ACC112 (cell line): ENCODE measurements around the gene RECK.
A peak's percentile ranks its signal among the peaks of the same experiment; 100 is the strongest.
"Not testable (repeated sequence)": the region's sequence is repeated elsewhere in the genome, so short reads cannot be mapped to it uniquely, and the experiment has no call there.

ENCODE experiments used
- H2AFZ ChIP-seq: fragments of 200-600 bp; sonication (generic); one replicate; pipeline ENCODE4 v1.6.0; 2017; ENCODE audit warnings: antibody characterized with exemption, low read length; ENCODE audit not compliant: unreplicated experiment
- H3K27ac ChIP-seq: fragments of 200-600 bp; sonication (generic); 2 replicates; pipeline ENCODE4 v1.5.1; 2014; ENCODE audit warnings: low read depth, mild to moderate bottlenecking, antibody characterized with exemption, low read length, moderate library complexity
- H3K27me3 ChIP-seq: fragments of 200-600 bp; sonication (generic); 2 replicates; pipeline ENCODE4 v1.6.1; 2014; ENCODE audit warnings: mild to moderate bottlenecking, antibody characterized with exemption, low read length, moderate library complexity, mixed read lengths; ENCODE audit not compliant: insufficient read depth
- H3K36me3 ChIP-seq: fragments of 200-600 bp; sonication (generic); 2 replicates; pipeline ENCODE4 v1.6.1; 2016; ENCODE audit warnings: mild to moderate bottlenecking, antibody characterized with exemption, low read length, moderate library complexity, mixed read lengths; ENCODE audit not compliant: insufficient read depth
- H3K4me1 ChIP-seq: fragments of 200-600 bp; sonication (generic); one replicate; pipeline ENCODE4 v1.6.1; 2016; ENCODE audit warnings: low read length, mixed read lengths; ENCODE audit not compliant: insufficient read depth, unreplicated experiment, control insufficient read depth
- H3K4me3 ChIP-seq: fragments of 200-600 bp; sonication (generic); 2 replicates; pipeline ENCODE4 v1.5.1; 2014; ENCODE audit warnings: mild to moderate bottlenecking, low read depth, low read length
- H3K79me2 ChIP-seq: fragments of 200-600 bp; sonication (generic); one replicate; pipeline ENCODE4 v1.6.0; 2016; ENCODE audit warnings: low read length; ENCODE audit not compliant: control insufficient read depth, unreplicated experiment, insufficient read depth

Gene RECK

DNA sequence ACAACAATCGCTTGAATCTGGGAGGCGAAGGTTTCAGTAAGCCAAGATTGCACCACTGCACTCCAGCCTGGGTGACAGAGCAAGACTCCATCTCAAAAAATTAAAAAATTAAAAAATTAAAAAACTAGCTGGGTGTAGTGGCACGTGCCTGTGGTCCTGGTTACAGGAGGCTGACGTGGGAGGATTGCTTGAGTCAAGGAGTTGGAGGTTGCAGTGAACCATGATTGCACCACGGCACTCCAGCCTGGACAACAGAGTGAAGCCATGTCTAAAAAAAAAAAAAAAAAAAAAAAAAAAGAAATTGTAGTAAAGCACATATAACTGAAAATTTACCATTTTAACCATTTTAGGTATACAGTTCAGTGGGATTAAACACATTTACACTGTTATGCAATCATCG lies 119.4 kb downstream of the RECK start:
- H3K79me2 ChIP-seq, result no peaks in the 10 kb centered on the region
- no peak overlapping the region for H3K27ac ChIP-seq
- H3K4me3 ChIP-seq, result no peak overlapping the region
- H3K36me3 ChIP-seq, result no peaks in the 10 kb centered on the region; the same call in 1 of the 2 replicates
- H3K27me3 ChIP-seq, result no peaks in the 10 kb centered on the region
- no peak overlapping the region for H2AFZ ChIP-seq
- H3K4me1 ChIP-seq, result peaks cover 29% of the 10 kb centered on the region

DNA sequence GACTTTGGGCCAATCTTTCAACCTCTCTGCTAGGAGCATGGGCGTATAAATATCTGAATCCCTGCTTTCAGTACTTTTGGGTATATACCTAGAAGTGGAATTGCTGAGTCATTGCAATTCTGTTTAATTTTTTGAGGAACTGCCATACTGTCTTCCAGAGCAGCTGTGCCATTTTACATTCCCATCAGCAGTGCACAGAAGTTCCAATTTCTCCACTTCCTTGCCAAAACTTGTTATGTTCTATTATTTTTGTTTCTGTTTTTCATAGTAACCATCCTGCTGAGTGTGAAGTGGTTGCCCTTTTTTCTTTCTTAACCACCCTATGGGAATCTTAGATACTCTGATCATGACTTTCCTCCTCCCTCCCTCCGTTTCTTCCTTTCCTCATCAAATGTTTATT lies 121.4 kb downstream of the RECK start:
- Histone ChIP-seq H3K36me3 (no peaks in the 10 kb centered on the region; the same call in 1 of the 2 replicates), H2AFZ (no peak overlapping the region), H3K27me3 (no peaks in the 10 kb centered on the region), H3K79me2 (no peaks in the 10 kb centered on the region), H3K27ac (no peak overlapping the region), H3K4me1 (peaks cover 29% of the 10 kb centered on the region), H3K4me3 (no peak overlapping the region)

DNA sequence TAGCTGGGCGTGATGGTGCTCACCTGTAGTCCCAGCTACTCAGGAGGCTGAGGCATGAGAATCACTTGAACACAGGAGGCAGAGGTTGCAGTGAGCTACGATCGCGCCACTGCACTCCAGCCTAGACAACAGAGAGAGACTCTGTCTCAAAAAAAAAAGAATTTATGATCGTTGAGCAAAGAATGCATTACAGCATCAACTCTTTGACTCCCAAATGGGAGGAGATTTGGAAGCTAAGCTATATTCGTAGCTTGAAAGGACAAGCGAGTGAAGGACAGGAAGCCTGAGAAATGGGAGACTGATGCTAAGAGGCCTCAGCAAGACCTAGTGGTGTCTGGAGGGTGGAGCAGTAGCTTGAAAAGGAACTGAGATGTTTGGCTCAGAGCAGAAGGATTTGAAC lies 122.2 kb downstream of the RECK start:
- Histone ChIP-seq H3K27ac (no peak overlapping the region), H3K4me1 (peaks cover 37% of the 10 kb centered on the region), H3K27me3 (no peaks in the 10 kb centered on the region), H3K4me3 (no peak overlapping the region), H3K79me2 (no peaks in the 10 kb centered on the region), H2AFZ (no peak overlapping the region), H3K36me3 (no peaks in the 10 kb centered on the region; the same call in 1 of the 2 replicates)

DNA sequence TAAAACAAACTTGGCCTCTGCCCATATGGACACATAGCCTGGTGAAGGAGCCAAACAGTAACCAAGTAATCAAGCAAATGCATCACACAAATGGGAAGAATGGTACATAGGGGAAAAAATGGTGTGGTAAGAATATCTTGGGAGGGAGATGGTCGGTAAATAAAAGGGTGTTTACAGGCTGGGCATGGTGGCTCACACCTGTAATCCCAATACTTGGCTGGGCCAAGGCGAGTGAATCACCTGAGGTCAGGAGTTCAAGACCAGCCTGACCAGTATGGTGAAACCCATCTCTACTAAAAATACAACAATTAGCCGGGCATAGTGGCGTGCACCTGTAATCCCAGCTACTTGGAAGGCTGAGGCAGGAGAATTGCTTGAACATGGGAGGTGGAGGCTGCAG lies 122.8 kb downstream of the RECK start:
- H2AFZ ChIP-seq, H3K27me3 ChIP-seq, H3K4me3 ChIP-seq, H3K79me2 ChIP-seq, H3K36me3 ChIP-seq, H3K27ac ChIP-seq: not testable (repeated sequence)
- peaks cover 34% of the 10 kb centered on the region for H3K4me1 ChIP-seq

DNA sequence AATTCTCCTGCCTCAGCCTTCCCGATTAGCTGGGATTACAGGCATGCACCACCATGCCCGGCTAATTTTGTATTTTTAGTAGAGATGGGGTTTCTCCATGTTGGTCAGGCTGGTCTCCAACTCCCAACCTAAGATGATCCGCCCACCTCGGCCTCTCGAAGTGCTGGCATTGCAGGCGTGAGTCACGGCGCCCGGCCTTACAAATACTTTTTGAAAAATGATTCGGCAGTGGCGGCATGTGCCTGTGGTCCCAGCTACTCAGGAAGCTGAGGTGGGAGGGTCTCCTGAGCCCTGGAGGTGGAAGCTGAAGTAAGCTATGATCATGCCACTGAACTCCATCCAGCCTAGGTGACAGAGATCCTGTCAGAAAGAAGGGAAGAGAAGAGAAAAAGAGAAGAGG lies 123.4 kb downstream of the RECK start:
- H2AFZ ChIP-seq, H3K27ac ChIP-seq, H3K4me3 ChIP-seq, H3K79me2 ChIP-seq, H3K27me3 ChIP-seq, H3K36me3 ChIP-seq: not testable (repeated sequence)
- peaks cover 28% of the 10 kb centered on the region for H3K4me1 ChIP-seq

DNA sequence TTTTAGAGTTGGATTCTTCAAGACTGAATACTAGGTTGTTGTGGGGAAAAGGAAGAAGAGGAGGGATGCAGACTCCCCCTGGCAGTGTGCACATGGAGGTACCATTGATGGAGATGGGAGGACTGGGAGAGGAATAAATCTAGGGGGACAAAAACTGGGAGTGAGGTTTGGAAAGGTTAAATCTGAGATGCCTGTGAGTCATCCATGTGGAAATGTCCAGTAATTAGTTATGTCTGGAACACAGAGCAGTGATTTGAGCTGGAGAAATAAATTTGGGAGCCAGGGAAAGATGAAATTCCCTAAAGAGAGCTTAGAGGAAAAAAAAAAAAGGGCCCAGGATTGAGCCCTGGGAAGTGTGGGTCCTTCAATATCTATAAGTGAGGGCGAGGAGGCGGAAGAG lies 124.5 kb downstream of the RECK start:
- H3K36me3 ChIP-seq, result no peaks in the 10 kb centered on the region; the same call in 1 of the 2 replicates
- no peak overlapping the region for H3K4me3 ChIP-seq
- no peak overlapping the region for H2AFZ ChIP-seq
- H3K27ac ChIP-seq, result no peak overlapping the region
- no peaks in the 10 kb centered on the region for H3K79me2 ChIP-seq
- H3K4me1 ChIP-seq, result peaks cover 24% of the 10 kb centered on the region
- no peaks in the 10 kb centered on the region for H3K27me3 ChIP-seq

DNA sequence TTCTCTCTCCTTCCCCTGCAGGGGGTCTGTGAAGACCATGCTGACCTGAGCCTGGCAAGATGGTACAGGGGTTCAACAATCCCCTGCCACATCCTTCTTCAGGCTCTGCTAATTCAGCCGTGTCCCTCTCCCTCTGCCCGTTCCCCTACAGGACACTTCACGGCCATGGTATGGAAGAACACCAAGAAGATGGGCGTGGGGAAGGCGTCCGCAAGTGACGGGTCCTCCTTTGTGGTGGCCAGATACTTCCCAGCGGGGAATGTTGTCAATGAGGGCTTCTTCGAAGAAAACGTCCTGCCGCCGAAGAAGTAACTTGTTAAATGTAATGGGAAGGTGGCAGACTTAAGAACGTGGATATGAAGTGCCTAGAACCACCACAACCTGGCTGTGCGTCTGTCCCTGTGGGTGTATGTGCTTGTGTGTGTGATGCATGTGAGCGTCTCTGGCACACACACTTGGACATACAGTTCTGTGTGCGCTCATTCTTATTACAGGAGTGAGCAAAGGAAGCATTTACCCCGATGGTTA lies 125.6 kb downstream of the RECK start:
- H2AFZ ChIP-seq, result no peak overlapping the region

DNA sequence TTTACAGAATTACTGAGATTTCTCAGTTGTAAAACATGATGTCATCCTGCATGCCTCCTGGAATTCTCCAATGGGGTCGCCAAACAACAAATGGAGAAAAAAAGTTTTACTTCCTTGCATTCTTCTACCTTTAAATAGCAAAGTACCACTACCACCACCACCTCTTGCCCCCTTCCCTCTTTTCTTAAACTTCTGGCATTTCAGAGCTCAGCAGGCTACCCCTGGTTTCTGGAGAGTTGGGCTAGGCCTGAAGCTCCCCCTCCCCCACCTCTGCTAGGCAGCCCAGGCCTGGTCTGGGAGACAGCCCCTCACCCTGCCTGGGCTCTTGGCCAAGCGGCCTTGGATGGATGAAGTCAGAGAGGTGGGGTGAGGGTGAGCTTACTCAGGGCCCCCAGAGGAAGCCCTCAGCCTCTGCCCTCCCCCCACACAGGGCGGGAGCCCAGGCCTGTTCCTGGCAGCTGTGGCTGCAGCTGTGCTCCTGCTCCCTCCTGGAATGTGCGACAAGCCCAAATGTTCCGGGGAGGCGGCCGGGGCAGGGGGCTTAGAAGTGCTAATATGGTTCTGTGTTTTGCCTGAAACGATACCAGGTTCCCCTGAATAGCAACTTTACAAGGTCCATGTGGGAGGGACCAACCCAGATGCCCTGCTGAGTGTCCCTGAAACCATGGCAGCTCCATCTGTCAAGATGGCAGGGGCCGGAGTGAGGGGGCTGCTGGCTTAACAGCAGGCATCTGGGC lies 126.5 kb downstream of the RECK start:
- Histone ChIP-seq H3K4me1 (peaks cover 24% of the 10 kb centered on the region), H3K4me3 (no peak overlapping the region), H3K27ac (peak overlapping the region; percentile 31), H3K79me2 (no peaks in the 10 kb centered on the region), H2AFZ (peak overlapping the region; percentile 36), H3K36me3 (no peaks in the 10 kb centered on the region), H3K27me3 (no peaks in the 10 kb centered on the region)

More for the DNA sequence above, 125.6 kb downstream of the RECK start:
- no peaks in the 10 kb centered on the region for H3K79me2 ChIP-seq
- peaks cover 24% of the 10 kb centered on the region for H3K4me1 ChIP-seq
- H3K27me3 ChIP-seq, result no peaks in the 10 kb centered on the region
- H3K4me3 ChIP-seq, result no peak overlapping the region
- H3K27ac ChIP-seq, result peak overlapping the region; percentile 31
- no peaks in the 10 kb centered on the region for H3K36me3 ChIP-seq

DNA sequence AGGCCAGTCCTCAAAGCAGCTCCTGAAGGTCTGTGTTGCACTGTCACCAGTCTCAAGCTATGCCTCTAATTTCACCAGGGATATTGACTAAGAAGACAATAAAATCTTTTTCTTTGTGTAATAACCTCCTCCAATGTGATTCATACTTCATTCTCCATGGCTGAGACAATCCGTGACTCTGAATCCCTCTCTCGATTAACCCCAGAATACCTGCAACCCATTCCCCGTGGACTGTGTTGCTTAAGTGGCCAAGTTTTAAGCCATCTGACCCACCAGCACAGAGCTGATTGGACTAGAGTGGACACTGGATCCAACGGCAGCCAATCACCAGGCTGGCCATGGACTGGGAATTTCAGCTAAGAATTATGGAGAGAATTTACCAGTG lies 127.1 kb downstream of the RECK start:
- Histone ChIP-seq H3K36me3 (no peaks in the 10 kb centered on the region), H3K79me2 (no peaks in the 10 kb centered on the region), H2AFZ (no peak overlapping the region), H3K4me3 (no peak overlapping the region), H3K27ac (peak overlapping the region; percentile 31; the same call in 1 of the 2 replicates), H3K27me3 (no peaks in the 10 kb centered on the region), H3K4me1 (peaks cover 24% of the 10 kb centered on the region)

DNA sequence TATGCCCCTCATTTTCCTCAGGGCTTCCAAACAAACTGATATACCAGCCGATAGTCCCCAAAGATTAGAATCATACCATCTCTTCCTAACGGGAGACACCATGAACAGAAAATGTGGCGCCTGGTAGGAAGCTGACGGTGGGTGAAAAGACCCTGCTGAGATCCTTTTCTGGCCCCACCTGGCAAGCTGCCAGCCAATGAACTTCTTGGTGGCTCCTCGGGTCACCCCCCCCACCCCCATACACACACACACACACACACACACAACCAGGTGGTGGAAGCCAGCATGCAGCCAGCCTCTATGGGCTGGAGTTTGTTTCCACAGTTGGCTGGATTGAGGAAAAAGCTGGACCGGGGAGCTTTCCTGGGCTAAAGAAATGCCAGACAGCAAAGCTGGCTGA lies 127.7 kb downstream of the RECK start:
- Histone ChIP-seq H3K79me2 (no peaks in the 10 kb centered on the region), H3K27ac (no peak overlapping the region)

DNA sequence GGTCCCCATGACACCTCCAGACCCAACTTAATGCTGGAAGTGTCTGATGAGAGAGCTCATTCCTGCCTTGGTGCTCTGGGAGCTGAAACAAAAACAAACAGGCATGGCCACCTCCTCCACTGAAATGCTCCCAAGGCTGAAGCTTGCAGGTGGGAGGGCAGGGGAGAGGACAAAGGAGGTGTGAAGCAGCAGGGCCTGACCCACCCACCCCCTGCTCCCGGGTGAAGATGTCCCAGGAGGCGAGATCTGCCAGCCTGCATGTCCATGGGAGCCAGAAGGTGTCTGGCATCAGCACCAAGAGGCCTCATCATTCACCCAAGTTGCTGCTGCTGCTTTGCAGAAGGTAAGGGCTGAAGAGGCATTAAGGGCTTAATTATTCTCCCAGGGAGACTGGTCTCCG lies 128.3 kb downstream of the RECK start:
- H3K36me3 ChIP-seq, result no peaks in the 10 kb centered on the region
- H3K4me1 ChIP-seq, result peaks cover 24% of the 10 kb centered on the region
- H3K4me3 ChIP-seq, result no peak overlapping the region
- no peak overlapping the region for H3K27ac ChIP-seq
- H3K27me3 ChIP-seq, result no peaks in the 10 kb centered on the region
- no peaks in the 10 kb centered on the region for H3K79me2 ChIP-seq
- H2AFZ ChIP-seq, result no peak overlapping the region

More for the DNA sequence above, 127.7 kb downstream of the RECK start:
- peaks cover 24% of the 10 kb centered on the region for H3K4me1 ChIP-seq
- H3K27me3 ChIP-seq, result no peaks in the 10 kb centered on the region
- no peak overlapping the region for H2AFZ ChIP-seq
- no peaks in the 10 kb centered on the region for H3K36me3 ChIP-seq
- H3K4me3 ChIP-seq, result no peak overlapping the region
